Activated CD4-positive, alpha-beta T cell treated with anti-CD3 and anti-CD28 coated beads, Interleukin-2, amount 10 ng/mL, durations not matched to agents 7 days and 5 days (primary cell): Measurements from ENCODE around the gene ELP5. TPM values are rescaled to one million over a fixed set of nuclear protein-coding genes. Genes with fewer than 3 reads are reported as not detected.

Source experiments
- CTCF ChIA-PET: fragments of 350-600 bp; sonication (Branson Sonifier 250); formaldehyde crosslinking; loops from one replicate; lab custom pipeline; 2021; ENCODE audit warnings: antibody characterized with exemption; lab: Charles Lee
- POLR2A ChIA-PET: fragments of 350-600 bp; sonication (Branson Sonifier 250); formaldehyde crosslinking; loops from one replicate; lab custom pipeline; 2021; ENCODE audit warnings: antibody characterized with exemption; lab: Charles Lee
- DNase-seq: peaks from one replicate; pipeline ENCODE4 v3.0.0-alpha.2; 2020
- H3K27ac Mint-ChIP-seq: one replicate; pipeline ENCODE4 v1.8.0; 2021; ENCODE audit warnings: mild to moderate bottlenecking, moderate library complexity, mixed read lengths
- H3K27me3 Mint-ChIP-seq: one replicate; pipeline ENCODE4 v1.8.0; 2021; ENCODE audit warnings: mixed read lengths
- H3K36me3 Mint-ChIP-seq: one replicate; pipeline ENCODE4 v1.8.0; 2021; ENCODE audit warnings: low read depth, mixed read lengths
- H3K4me1 Mint-ChIP-seq: one replicate; pipeline ENCODE4 v1.8.0; 2021; ENCODE audit warnings: mixed read lengths
- H3K4me3 Mint-ChIP-seq: one replicate; pipeline ENCODE4 v1.8.0; 2021; ENCODE audit warnings: mild to moderate bottlenecking, moderate library complexity, mixed read lengths
- H3K9me3 Mint-ChIP-seq: one replicate; pipeline ENCODE4 v1.8.0; 2021; ENCODE audit warnings: mixed read lengths
- total RNA-seq, 2 experiments: library from RNA; stranded (reverse); gene quantifications; one replicate each; pipeline ENCODE4 v1.2.3, GENCODE V29; 2021

ELP5 gene
- total RNA-seq, 2 experiments from 2014 or later: 41.7 to 42.4 TPM

- no peaks in the 10 kb centered on the region for H3K27me3 Mint-ChIP-seq
- H3K4me1 Mint-ChIP-seq: peaks cover 50% of the 10 kb centered on the region
- no peaks in the 10 kb centered on the region for H3K9me3 Mint-ChIP-seq
- ChIA-PET CTCF (interaction anchor here (0.6 to 5.0 kb wide), 14 partner anchors 8 to 466 kb away, joined by 3 to 48 read pairs (median 3); partner anchors contain the start of genes DVL2, GABARAP and PHF23), POLR2A (interaction anchor here (0.9 to 1.9 kb wide), 2 partner anchors 22 to 175 kb away, joined by 3 to 5 read pairs; partner anchors contain the start of gene GABARAP)
- peaks cover 19% of the 10 kb centered on the region for H3K36me3 Mint-ChIP-seq
- H3K27ac Mint-ChIP-seq: peak overlapping the region; percentile 81
- DNase-seq: peak; percentile 68
- peak overlapping the region; percentile 91 for H3K4me3 Mint-ChIP-seq
These were observed 31.3 kb upstream of the ELP5 start for GRCh38 chr17:7220593-7221277.

- Mint-ChIP-seq H3K4me1 (peaks cover 42% of the 10 kb centered on the region), H3K36me3 (peaks cover 21% of the 10 kb centered on the region)
- CTCF ChIA-PET: interaction anchor here (0.6 to 5.0 kb wide), 12 partner anchors 7 to 467 kb away, joined by 3 to 48 read pairs (median 4); partner anchors contain the start of genes DVL2, GABARAP and PHF23
These were observed 30.5 kb upstream of the ELP5 start for GRCh38 chr17:7221278-7222092.

GRCh38 chr17:7222093-7222971, 29.7 kb upstream of the ELP5 start:
- Mint-ChIP-seq H3K27ac (peak overlapping the region; percentile 9), H3K36me3 (peaks cover 27% of the 10 kb centered on the region), H3K27me3 (no peaks in the 10 kb centered on the region), H3K4me3 (no peak overlapping the region), H3K4me1 (peaks cover 38% of the 10 kb centered on the region), H3K9me3 (no peaks in the 10 kb centered on the region)
- no peak for DNase-seq
- CTCF ChIA-PET: interaction anchor here (0.8 to 5.0 kb wide), 3 partner anchors 12 to 76 kb away, joined by 3 to 48 read pairs (median 16); partner anchors contain the start of genes DVL2 and PHF23
- POLR2A ChIA-PET: no interaction called here

More at GRCh38 chr17:7221278-7222092, 30.5 kb upstream of the ELP5 start:
- Mint-ChIP-seq H3K27ac (peak overlapping the region; percentile 72), H3K9me3 (no peaks in the 10 kb centered on the region), H3K27me3 (no peaks in the 10 kb centered on the region), H3K4me3 (peak overlapping the region; percentile 91)
- POLR2A ChIA-PET: interaction anchor here (0.9 kb wide), 1 partner anchor 21 kb away, joined by 3 read pairs; the partner anchor contains the start of gene GABARAP
- DNase-seq: no peak

- H3K27me3 Mint-ChIP-seq: no peaks in the 10 kb centered on the region
- ChIA-PET POLR2A (no interaction called here), CTCF (interaction anchor here (0.6 to 5.0 kb wide), 2 partner anchors 48 to 75 kb away, joined by 3 to 48 read pairs; no protein-coding TSS in a partner anchor)
- peaks cover 29% of the 10 kb centered on the region for H3K36me3 Mint-ChIP-seq
- H3K4me3 Mint-ChIP-seq: no peak overlapping the region
- no peak overlapping the region for H3K27ac Mint-ChIP-seq
- no peak for DNase-seq
- H3K9me3 Mint-ChIP-seq: no peaks in the 10 kb centered on the region
- H3K4me1 Mint-ChIP-seq: peaks cover 33% of the 10 kb centered on the region
These were observed 29.1 kb upstream of the ELP5 start for GRCh38 chr17:7222972-7223292.

GRCh38 chr17:7223375-7223774, 28.6 kb upstream of the ELP5 start:
- H3K9me3 Mint-ChIP-seq: no peaks in the 10 kb centered on the region
- peaks cover 32% of the 10 kb centered on the region for H3K36me3 Mint-ChIP-seq
- H3K4me3 Mint-ChIP-seq: no peak overlapping the region
- ChIA-PET CTCF (interaction anchor here (0.6 to 5.0 kb wide), 2 partner anchors 48 to 75 kb away, joined by 3 to 48 read pairs; no protein-coding TSS in a partner anchor), POLR2A (no interaction called here)
- H3K27ac Mint-ChIP-seq: no peak overlapping the region
- DNase-seq: no peak
- peaks cover 28% of the 10 kb centered on the region for H3K4me1 Mint-ChIP-seq
- no peaks in the 10 kb centered on the region for H3K27me3 Mint-ChIP-seq

- no peak for DNase-seq
- POLR2A ChIA-PET: no interaction called here
- Mint-ChIP-seq H3K9me3 (no peaks in the 10 kb centered on the region), H3K4me3 (no peak overlapping the region), H3K36me3 (peaks cover 34% of the 10 kb centered on the region), H3K27ac (no peak overlapping the region), H3K27me3 (no peaks in the 10 kb centered on the region), H3K4me1 (peaks cover 23% of the 10 kb centered on the region)
- CTCF ChIA-PET: interaction anchor here (0.7 to 1.2 kb wide), 3 partner anchors 9 to 33 kb away, joined by 3 to 5 read pairs (median 3); no protein-coding TSS in a partner anchor
These were observed 27.9 kb upstream of the ELP5 start for GRCh38 chr17:7224110-7224509.

GRCh38 chr17:7224661-7225111, 27.3 kb upstream of the ELP5 start:
- H3K27me3 Mint-ChIP-seq: no peaks in the 10 kb centered on the region
- H3K9me3 Mint-ChIP-seq: no peaks in the 10 kb centered on the region
- H3K36me3 Mint-ChIP-seq: peaks cover 37% of the 10 kb centered on the region
- CTCF ChIA-PET: interaction anchor here (0.7 to 1.2 kb wide), 4 partner anchors 10 to 32 kb away, joined by 3 to 5 read pairs (median 4); partner anchors contain the start of gene DVL2
- POLR2A ChIA-PET: no interaction called here
- peaks cover 19% of the 10 kb centered on the region for H3K4me1 Mint-ChIP-seq
- no peak overlapping the region for H3K27ac Mint-ChIP-seq
- no peak for DNase-seq
- no peak overlapping the region for H3K4me3 Mint-ChIP-seq

GRCh38 chr17:7225711-7226331, 26.2 kb upstream of the ELP5 start:
- Mint-ChIP-seq H3K9me3 (no peaks in the 10 kb centered on the region), H3K36me3 (peaks cover 36% of the 10 kb centered on the region), H3K4me1 (peaks cover 13% of the 10 kb centered on the region), H3K27ac (no peak overlapping the region), H3K4me3 (no peak overlapping the region), H3K27me3 (no peaks in the 10 kb centered on the region)
- POLR2A ChIA-PET: no interaction called here
- CTCF ChIA-PET: interaction anchor here (0.6 to 1.7 kb wide), 2 partner anchors 68 to 71 kb away, joined by 3 to 4 read pairs; no protein-coding TSS in a partner anchor
- DNase-seq: no peak

GRCh38 chr17:7226721-7227710, 25.0 kb upstream of the ELP5 start:
- peaks cover 29% of the 10 kb centered on the region for H3K36me3 Mint-ChIP-seq
- ChIA-PET POLR2A (no interaction called here), CTCF (interaction anchor here (1.7 kb wide), 1 partner anchor 70 kb away, joined by 4 read pairs; no protein-coding TSS in a partner anchor)
- DNase-seq: no peak
- no peaks in the 10 kb centered on the region for H3K9me3 Mint-ChIP-seq
- peaks cover 8% of the 10 kb centered on the region for H3K4me1 Mint-ChIP-seq
- no peak overlapping the region for H3K27ac Mint-ChIP-seq
- no peaks in the 10 kb centered on the region for H3K27me3 Mint-ChIP-seq
- no peak overlapping the region for H3K4me3 Mint-ChIP-seq

- Mint-ChIP-seq H3K27me3 (no peaks in the 10 kb centered on the region), H3K9me3 (no peaks in the 10 kb centered on the region), H3K4me1 (peaks cover 19% of the 10 kb centered on the region), H3K4me3 (no peak overlapping the region), H3K27ac (no peak overlapping the region), H3K36me3 (peaks cover 22% of the 10 kb centered on the region)
- ChIA-PET CTCF (interaction anchor here (1.4 kb wide), 1 partner anchor 8 kb away, joined by 3 read pairs; no protein-coding TSS in a partner anchor), POLR2A (no interaction called here)
- no peak for DNase-seq
These were observed 23.1 kb upstream of the ELP5 start for GRCh38 chr17:7228920-7229319.
